ENCODE data around the gene NR1D2. TPM values are rescaled to one million over a fixed set of nuclear protein-coding genes. Genes with fewer than 3 reads are reported as not detected.
"Not testable (repeated sequence)": the region's sequence is repeated elsewhere in the genome, so short reads cannot be mapped to it uniquely, and the experiment has no call there.

NR1D2 gene
- polyA plus RNA-seq, 1 experiment = 29.1 TPM

GRCh38 chr3:23911397-23911796 is 33.7 kb upstream of the NR1D2 start:
- Histone ChIP-seq H3K27me3 (ENCODE audit: control insufficient read depth, insufficient read depth, low read length) (no peaks in the 10 kb centered on the region), H3K4me3 (ENCODE audit: low read depth, low read length) (no peak overlapping the region), H3K27ac (ENCODE audit: low read depth, low read length) (no peak overlapping the region), H3K9me3 (ENCODE audit: control insufficient read depth, insufficient read depth, low read length) (no peaks in the 10 kb centered on the region)
- CTCF ChIA-PET = interaction anchor here (1.3 kb wide), 1 partner anchor 23 kb away, joined by 4 read pairs; no protein-coding TSS in a partner anchor
- POLR2A ChIA-PET = no interaction called here
- no peak for TF ChIP-seq CTCF (IDR thresholded peaks at IDR 0.05; ENCODE audit: low read depth, low read length)
- DNase-seq (ENCODE audit: low read depth, low spot score) = no peak

DNA sequence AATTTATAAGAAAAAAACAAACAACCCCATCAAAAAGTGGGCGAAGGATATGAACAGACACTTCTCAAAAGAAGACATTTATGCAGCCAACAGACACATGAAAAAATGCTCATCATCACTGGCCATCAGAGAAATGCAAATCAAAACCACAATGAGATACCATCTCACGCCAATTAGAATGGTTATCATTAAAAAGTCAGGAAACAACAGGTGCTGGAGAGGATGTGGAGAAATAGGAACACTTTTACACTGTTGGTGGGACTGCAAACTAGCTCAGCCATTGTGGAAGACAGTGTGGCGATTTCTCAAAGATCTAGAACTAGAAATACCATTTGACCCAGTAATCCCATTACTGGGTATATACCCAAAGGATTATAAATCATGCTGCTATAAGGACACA is 32.8 kb upstream of the NR1D2 start:
- H3K4me3 ChIP-seq (ENCODE audit: low read depth, low read length); H3K9me3 ChIP-seq (ENCODE audit: control insufficient read depth, insufficient read depth, low read length); DNase-seq (ENCODE audit: low read depth, low spot score); POLR2A ChIA-PET; H3K27ac ChIP-seq (ENCODE audit: low read depth, low read length); H3K27me3 ChIP-seq (ENCODE audit: control insufficient read depth, insufficient read depth, low read length): not testable (repeated sequence)
- CTCF ChIA-PET = interaction anchor here (1.3 kb wide), 1 partner anchor 24 kb away, joined by 4 read pairs; no protein-coding TSS in a partner anchor

- POLR2A ChIA-PET = no interaction called here
- peaks cover 5% of the 10 kb centered on the region; the same call in 1 of the 2 replicates for H3K9me3 ChIP-seq (ENCODE audit: control insufficient read depth, insufficient read depth, low read length)
- TF ChIP-seq CTCF (IDR thresholded peaks at IDR 0.05; ENCODE audit: low read depth, low read length) = no peak
- H3K27me3 ChIP-seq (ENCODE audit: control insufficient read depth, insufficient read depth, low read length) = no peaks in the 10 kb centered on the region
- no peak overlapping the region for H3K4me3 ChIP-seq (ENCODE audit: low read depth, low read length)
- DNase-seq (ENCODE audit: low read depth, low spot score) = no peak
- H3K27ac ChIP-seq (ENCODE audit: low read depth, low read length) = no peak overlapping the region
- CTCF ChIA-PET = no interaction called here
Observed at GRCh38 chr3:23913182-23913581, 31.9 kb upstream of the NR1D2 start.

DNA sequence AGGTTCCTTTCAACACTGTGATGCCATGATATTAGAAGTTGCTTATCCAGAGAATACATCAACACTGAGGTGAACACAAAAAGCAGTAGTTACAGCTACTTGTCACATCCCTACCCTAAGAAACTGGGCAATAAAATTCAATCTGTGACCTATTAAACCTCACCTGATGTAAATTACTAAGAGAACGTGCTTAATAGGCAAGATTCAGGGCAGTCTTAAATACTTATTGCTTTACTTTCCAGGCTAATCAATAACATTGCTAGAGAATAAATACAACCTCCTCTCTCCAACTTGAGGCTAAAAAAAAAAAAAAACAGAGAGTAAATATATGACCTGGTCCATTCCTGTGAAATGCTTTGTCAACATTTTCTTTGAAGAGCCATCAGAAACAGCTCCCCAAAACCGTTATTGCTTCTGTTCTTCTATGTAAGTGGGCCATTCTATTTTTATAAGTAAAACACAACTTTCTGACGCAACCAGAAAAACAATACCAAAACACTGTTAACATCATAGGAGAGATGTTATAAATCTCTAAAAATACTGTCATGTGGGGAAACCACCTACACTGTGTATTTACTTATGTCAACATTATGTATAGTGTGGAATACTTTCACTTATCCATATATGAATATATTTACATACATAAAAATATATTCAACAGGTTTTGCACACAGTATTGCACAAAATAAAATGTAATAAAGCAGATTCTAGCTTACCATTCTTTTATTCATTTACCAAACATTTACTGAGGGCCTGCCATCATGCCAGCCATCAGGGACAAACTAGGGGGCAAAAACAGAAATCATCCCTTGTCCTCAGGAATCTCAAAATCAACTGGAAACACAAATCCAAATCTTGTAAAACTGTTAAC is 31.0 kb upstream of the NR1D2 start:
- Histone ChIP-seq H3K4me3 (ENCODE audit: low read depth, low read length) (no peak overlapping the region), H3K27ac (ENCODE audit: low read depth, low read length) (no peak overlapping the region), H3K9me3 (ENCODE audit: control insufficient read depth, insufficient read depth, low read length) (peaks cover 5% of the 10 kb centered on the region; the same call in 1 of the 2 replicates), H3K27me3 (ENCODE audit: control insufficient read depth, insufficient read depth, low read length) (no peaks in the 10 kb centered on the region)
- CTCF ChIA-PET = interaction anchor here (1.3 kb wide), 1 partner anchor 14 kb away, joined by 3 read pairs; no protein-coding TSS in a partner anchor
- POLR2A ChIA-PET = no interaction called here
- TF ChIP-seq CTCF (IDR thresholded peaks at IDR 0.05; ENCODE audit: low read depth, low read length) = no peak
- DNase-seq (ENCODE audit: low read depth, low spot score) = no peak

GRCh38 chr3:23915537-23916108 is 29.5 kb upstream of the NR1D2 start:
- H3K27me3 ChIP-seq (ENCODE audit: control insufficient read depth, insufficient read depth, low read length) = no peaks in the 10 kb centered on the region

More at GRCh38 chr3:23915537-23916108, 29.5 kb upstream of the NR1D2 start:
- peak overlapping the region; percentile 3 for H3K27ac ChIP-seq (ENCODE audit: low read depth, low read length)
- CTCF ChIA-PET = interaction anchor here (1.2 to 2.0 kb wide), 3 partner anchors 27 to 81 kb away, joined by 4 to 9 read pairs (median 4); no protein-coding TSS in a partner anchor
- POLR2A ChIA-PET = interaction anchor here (1.5 to 2.7 kb wide), 3 partner anchors 31 to 205 kb away, joined by 5 to 33 read pairs (median 5); no protein-coding TSS in a partner anchor
- peak overlapping the region; percentile 98 for H3K4me3 ChIP-seq (ENCODE audit: low read depth, low read length)
- no peak for TF ChIP-seq CTCF (IDR thresholded peaks at IDR 0.05; ENCODE audit: low read depth, low read length)
- H3K9me3 ChIP-seq (ENCODE audit: control insufficient read depth, insufficient read depth, low read length) = peaks cover 5% of the 10 kb centered on the region; the same call in 1 of the 2 replicates
- no peak for DNase-seq (ENCODE audit: low read depth, low spot score)
